Upper lobe of left lung (tissue), 4 donors: ENCODE data around the gene ILKAP.

ENCODE experiments used
- EP300 ChIP-seq, 4 donors: sonication (generic); formaldehyde crosslinking; IDR thresholded peaks; one replicate each; pipeline ENCODE4 v1.5.1; 2017; ENCODE audit warnings: antibody characterized with exemption in 4 of 4, control low read depth in 2 of 4
- POLR2A ChIP-seq, 4 donors: fragments of 450-650 bp; IDR thresholded peaks; one replicate each; pipeline ENCODE4 v1.5.1; 2016 to 2017; ENCODE audit warnings: antibody characterized with exemption in 4 of 4, mild to moderate bottlenecking in 2 of 4
- POLR2AphosphoS5 ChIP-seq, 2 donors: sonication (generic); formaldehyde crosslinking; IDR thresholded peaks; one replicate each; pipeline ENCODE4 v1.5.1; 2017; ENCODE audit warnings: antibody characterized with exemption in 2 of 2
- TF ChIP-seq, protein P1 (sequence below), 6 experiments: fragments of 450-650 bp in 4 of 6; fragments of 200-600 bp in 2 of 6; sonication (generic) in 2 of 6; IDR thresholded peaks; one replicate each; pipeline ENCODE4 v1.5.1; 2016 to 2019; ENCODE audit warnings: antibody characterized with exemption in 6 of 6

GRCh38 chr2:238130696-238131628 lies 72.5 kb downstream of the ILKAP start:
- TF ChIP-seq, protein P1, sequence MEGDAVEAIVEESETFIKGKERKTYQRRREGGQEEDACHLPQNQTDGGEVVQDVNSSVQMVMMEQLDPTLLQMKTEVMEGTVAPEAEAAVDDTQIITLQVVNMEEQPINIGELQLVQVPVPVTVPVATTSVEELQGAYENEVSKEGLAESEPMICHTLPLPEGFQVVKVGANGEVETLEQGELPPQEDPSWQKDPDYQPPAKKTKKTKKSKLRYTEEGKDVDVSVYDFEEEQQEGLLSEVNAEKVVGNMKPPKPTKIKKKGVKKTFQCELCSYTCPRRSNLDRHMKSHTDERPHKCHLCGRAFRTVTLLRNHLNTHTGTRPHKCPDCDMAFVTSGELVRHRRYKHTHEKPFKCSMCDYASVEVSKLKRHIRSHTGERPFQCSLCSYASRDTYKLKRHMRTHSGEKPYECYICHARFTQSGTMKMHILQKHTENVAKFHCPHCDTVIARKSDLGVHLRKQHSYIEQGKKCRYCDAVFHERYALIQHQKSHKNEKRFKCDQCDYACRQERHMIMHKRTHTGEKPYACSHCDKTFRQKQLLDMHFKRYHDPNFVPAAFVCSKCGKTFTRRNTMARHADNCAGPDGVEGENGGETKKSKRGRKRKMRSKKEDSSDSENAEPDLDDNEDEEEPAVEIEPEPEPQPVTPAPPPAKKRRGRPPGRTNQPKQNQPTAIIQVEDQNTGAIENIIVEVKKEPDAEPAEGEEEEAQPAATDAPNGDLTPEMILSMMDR (IDR thresholded peaks at IDR 0.05): no peak
- TF ChIP-seq EP300 (IDR thresholded peaks at IDR 0.05) (no peak), POLR2AphosphoS5 (IDR thresholded peaks at IDR 0.05) (no peak), POLR2A (IDR thresholded peaks at IDR 0.05) (no peak)
